Right lobe of liver (tissue), 4 donors: ENCODE measurements around the gene NAB2.
"Not testable (repeated sequence)": the region's sequence is repeated elsewhere in the genome, so short reads cannot be mapped to it uniquely, and the experiment has no call there.

Experiments
- CTCF ChIP-seq, 4 donors: fragments of 200-600 bp in 3 of 4; fragments of 450-650 bp in 1 of 4; IDR thresholded peaks; one replicate each; pipeline versions ENCODE4 v1.5.1 to v1.8.0; 2016 to 2022; ENCODE audit warnings: antibody characterized with exemption in 4 of 4, mild to moderate bottlenecking in 2 of 4
- POLR2A ChIP-seq: fragments of 450-650 bp; IDR thresholded peaks from one replicate; pipeline ENCODE4 v1.6.1; 2017; ENCODE audit warnings: antibody characterized with exemption, mild to moderate bottlenecking
- donor health status: DM: no; HTN: no; CAD: no.
- donor health status: DM: no; HTN: no; CAD: no.
- donor health status: DM: no; HTN: yes; CAD: no.

- TF ChIP-seq POLR2A; CTCF (IDR thresholded peaks at IDR 0.05): not testable (repeated sequence)
Measured at GRCh38 chr12:57053901-57054300, 35.0 kb upstream of the NAB2 start.
